HAP-1 (cell line): ENCODE measurements around the gene UBASH3B.

Source experiments
- DNase-seq, 2 experiments: peaks; one replicate each; pipeline ENCODE4 v3.0.0-alpha.2; 2016 to 2020; ENCODE audit warnings: low spot score in 2 of 2
- H3K27me3 ChIP-seq: fragments of 250-450 bp; sonication (Bioruptor Pico); 2 replicates; pipeline ENCODE4 v1.5.1; 2020; ENCODE audit warnings: low read depth, mild to moderate bottlenecking, moderate library complexity
- H3K36me3 ChIP-seq: fragments of 250-450 bp; sonication (Bioruptor Pico); replicated peaks from 2 replicates; pipeline ENCODE4 v1.5.1; 2020; ENCODE audit warnings: mild to moderate bottlenecking
- H3K4me1 ChIP-seq: fragments of 250-450 bp; sonication (Bioruptor Pico); 2 replicates; pipeline ENCODE4 v1.5.1; 2020; ENCODE audit warnings: mild to moderate bottlenecking
- H3K4me3 ChIP-seq: fragments of 250-450 bp; sonication (Bioruptor Pico); 2 replicates; pipeline ENCODE4 v1.5.1; 2020; ENCODE audit warnings: mild to moderate bottlenecking, moderate library complexity
- H3K9me3 ChIP-seq: fragments of 250-450 bp; sonication (Bioruptor Pico); 2 replicates; pipeline ENCODE4 v1.5.1; 2020; ENCODE audit warnings: mild to moderate bottlenecking, moderate library complexity
- in situ Hi-C: fragments of 300-500 bp; cut with MboI; formaldehyde crosslinking; loops from 3 replicates; pipeline ENCODE4 v1.14.3; 2020; ENCODE audit warnings: low sequenced_read_pairs, inconsistent platforms, mixed read lengths

UBASH3B gene

GRCh38 chr11:122755409-122755808 is 99.9 kb downstream of the UBASH3B start:
- no peaks in the 10 kb centered on the region for H3K36me3 ChIP-seq
- no peaks in the 10 kb centered on the region for H3K4me1 ChIP-seq
- DNase-seq = no peak
- in situ Hi-C loops = no loop called here
- H3K27me3 ChIP-seq = no peaks in the 10 kb centered on the region
- H3K9me3 ChIP-seq = no peaks in the 10 kb centered on the region
- H3K4me3 ChIP-seq = no peak overlapping the region

DNA sequence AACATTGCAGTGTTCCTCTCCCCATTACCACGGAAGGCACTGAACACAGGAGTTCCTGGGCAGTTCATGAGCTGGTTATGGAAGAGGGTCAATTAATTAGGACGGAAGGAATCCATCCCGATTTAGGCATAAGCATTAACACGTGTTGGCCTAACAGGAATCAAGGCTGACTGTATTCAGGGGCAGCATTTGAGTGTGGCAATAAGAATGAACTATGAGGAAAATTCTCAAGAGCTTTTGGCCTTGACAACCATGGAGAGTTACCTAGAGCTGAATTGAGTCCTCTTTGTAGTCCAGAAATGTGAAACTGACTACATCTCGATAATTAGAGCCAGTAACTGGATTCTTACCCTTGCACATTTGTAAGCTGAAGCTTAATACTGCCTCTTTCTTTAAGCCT is 100.4 kb downstream of the UBASH3B start:
- Histone ChIP-seq H3K36me3 (no peaks in the 10 kb centered on the region), H3K27me3 (no peaks in the 10 kb centered on the region), H3K4me3 (no peak overlapping the region), H3K9me3 (no peaks in the 10 kb centered on the region), H3K4me1 (no peaks in the 10 kb centered on the region)
- in situ Hi-C loops = no loop called here
- no peak for DNase-seq

GRCh38 chr11:122756417-122756816 is 100.9 kb downstream of the UBASH3B start:
- Histone ChIP-seq H3K4me1 (no peaks in the 10 kb centered on the region), H3K27me3 (no peaks in the 10 kb centered on the region), H3K36me3 (no peaks in the 10 kb centered on the region), H3K4me3 (no peak overlapping the region), H3K9me3 (no peaks in the 10 kb centered on the region)
- no peak for DNase-seq
- in situ Hi-C loops = no loop called here

GRCh38 chr11:122757201-122757600 is 101.7 kb downstream of the UBASH3B start:
- Histone ChIP-seq H3K27me3 (no peaks in the 10 kb centered on the region), H3K36me3 (no peaks in the 10 kb centered on the region), H3K4me3 (no peak overlapping the region), H3K9me3 (no peaks in the 10 kb centered on the region), H3K4me1 (no peaks in the 10 kb centered on the region)
- no peak for DNase-seq
- in situ Hi-C loops = no loop called here

DNA sequence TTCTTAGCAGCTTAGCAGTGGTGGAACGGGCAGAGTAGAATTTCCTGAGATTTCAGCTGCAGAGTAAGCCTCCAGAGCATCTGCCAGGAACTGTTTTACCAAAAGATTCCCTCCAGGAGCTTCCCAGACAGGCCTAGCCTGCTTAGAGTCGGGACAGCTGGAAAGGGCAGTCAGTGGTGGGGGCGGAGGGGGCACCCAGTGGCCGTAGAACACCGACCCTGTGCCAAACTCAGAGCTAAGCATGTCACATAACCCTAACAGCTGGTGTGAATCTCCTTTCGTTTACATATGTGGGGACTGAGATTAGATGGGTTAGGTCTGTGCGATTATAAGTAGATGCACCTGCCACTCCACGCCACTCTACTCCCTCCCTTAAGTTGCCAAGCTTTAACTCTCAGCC is 102.8 kb downstream of the UBASH3B start:
- in situ Hi-C loops = no loop called here
- Histone ChIP-seq H3K4me3 (no peak overlapping the region), H3K9me3 (no peaks in the 10 kb centered on the region)

GRCh38 chr11:122758974-122759373 is 103.5 kb downstream of the UBASH3B start:
- no peaks in the 10 kb centered on the region for H3K4me1 ChIP-seq
- no peaks in the 10 kb centered on the region for H3K9me3 ChIP-seq
- H3K27me3 ChIP-seq = no peaks in the 10 kb centered on the region
- no peak overlapping the region for H3K4me3 ChIP-seq
- DNase-seq = no peak
- in situ Hi-C loops = no loop called here
- no peaks in the 10 kb centered on the region for H3K36me3 ChIP-seq

More for the DNA sequence above, 102.8 kb downstream of the UBASH3B start:
- DNase-seq = no peak
- no peaks in the 10 kb centered on the region for H3K36me3 ChIP-seq
- H3K4me1 ChIP-seq = no peaks in the 10 kb centered on the region
- no peaks in the 10 kb centered on the region for H3K27me3 ChIP-seq

DNA sequence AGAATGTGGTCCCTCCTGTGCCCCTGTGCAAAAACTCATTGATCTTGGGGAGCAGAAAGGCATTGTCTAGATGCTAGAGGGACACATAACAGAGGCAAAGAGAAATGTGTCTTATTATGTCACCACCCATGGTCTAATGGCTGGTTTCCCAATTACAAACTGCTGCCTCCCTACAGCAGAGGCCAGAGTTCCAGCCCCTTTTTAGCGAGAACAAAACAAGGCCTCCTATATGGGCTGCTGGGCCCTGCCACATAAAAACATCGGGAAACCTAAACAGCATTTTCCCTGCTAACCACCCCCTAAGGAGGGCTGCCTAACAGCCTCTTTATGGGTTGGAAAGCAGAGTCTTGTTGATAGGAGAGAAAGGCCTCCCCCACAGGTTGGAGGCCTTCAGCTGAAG is 107.6 kb downstream of the UBASH3B start:
- DNase-seq = no peak
- in situ Hi-C loops = no loop called here
- no peaks in the 10 kb centered on the region for H3K27me3 ChIP-seq

GRCh38 chr11:122764371-122765090 is 109.0 kb downstream of the UBASH3B start:
- H3K4me1 ChIP-seq = no peaks in the 10 kb centered on the region
- H3K27me3 ChIP-seq = no peaks in the 10 kb centered on the region
- in situ Hi-C loops = no loop called here

More for the DNA sequence above, 107.6 kb downstream of the UBASH3B start:
- H3K9me3 ChIP-seq = no peaks in the 10 kb centered on the region
- H3K4me1 ChIP-seq = no peaks in the 10 kb centered on the region
- H3K4me3 ChIP-seq = no peak overlapping the region
- H3K36me3 ChIP-seq = no peaks in the 10 kb centered on the region

DNA sequence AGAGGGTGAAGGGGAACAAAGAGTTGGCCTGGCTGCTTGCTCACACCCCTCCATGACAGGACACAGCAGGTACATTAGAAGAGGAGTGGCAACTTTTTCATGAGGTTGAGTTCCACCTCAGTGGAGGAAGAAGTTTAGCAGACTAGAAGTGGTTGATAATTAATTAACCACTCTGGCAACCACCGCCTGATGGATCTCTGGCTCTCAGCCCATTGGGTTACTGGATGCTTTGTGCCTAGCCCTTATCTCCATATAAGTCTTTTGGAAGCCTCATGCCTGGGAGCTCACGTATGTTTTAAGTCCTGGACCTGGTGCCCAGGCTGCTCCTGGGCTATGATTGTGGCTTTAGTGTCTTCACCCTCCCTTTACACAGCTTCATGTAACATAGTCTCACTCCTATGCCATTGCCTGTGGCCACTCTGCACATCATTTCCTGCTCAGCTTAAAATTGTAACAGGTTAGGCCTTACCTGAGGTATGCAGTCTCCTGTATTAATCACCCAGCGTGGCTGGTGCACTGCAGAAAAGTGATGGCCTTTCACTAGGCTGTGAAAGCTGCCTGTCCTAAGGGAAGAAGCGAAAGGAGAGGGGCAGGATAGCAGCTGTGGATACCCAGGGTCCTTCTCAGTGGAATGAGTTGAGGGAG is 110.1 kb downstream of the UBASH3B start:
- H3K9me3 ChIP-seq = no peaks in the 10 kb centered on the region
- no peak overlapping the region for H3K4me3 ChIP-seq
- no peak for DNase-seq
- no peaks in the 10 kb centered on the region for H3K4me1 ChIP-seq
- no peaks in the 10 kb centered on the region for H3K27me3 ChIP-seq
- no peaks in the 10 kb centered on the region for H3K36me3 ChIP-seq
- in situ Hi-C loops = no loop called here

More at GRCh38 chr11:122764371-122765090, 109.0 kb downstream of the UBASH3B start:
- no peak for DNase-seq
- Histone ChIP-seq H3K9me3 (no peaks in the 10 kb centered on the region), H3K36me3 (no peaks in the 10 kb centered on the region), H3K4me3 (no peak overlapping the region)

GRCh38 chr11:122769126-122769780 is 113.7 kb downstream of the UBASH3B start:
- in situ Hi-C loops = no loop called here
- no peaks in the 10 kb centered on the region for H3K27me3 ChIP-seq
- no peak for DNase-seq
- no peaks in the 10 kb centered on the region for H3K4me1 ChIP-seq
- H3K9me3 ChIP-seq = no peaks in the 10 kb centered on the region
- no peak overlapping the region for H3K4me3 ChIP-seq
- no peaks in the 10 kb centered on the region for H3K36me3 ChIP-seq

GRCh38 chr11:122772945-122773344 is 117.4 kb downstream of the UBASH3B start:
- no peak for DNase-seq
- H3K4me1 ChIP-seq = no peaks in the 10 kb centered on the region
- H3K4me3 ChIP-seq = no peak overlapping the region
- in situ Hi-C loops = no loop called here
- H3K27me3 ChIP-seq = 0 out of 2 replicates have a peak, but pooled peaks cover 2% of the 10 kb centered on the region
- no peaks in the 10 kb centered on the region for H3K36me3 ChIP-seq
- no peaks in the 10 kb centered on the region for H3K9me3 ChIP-seq

DNA sequence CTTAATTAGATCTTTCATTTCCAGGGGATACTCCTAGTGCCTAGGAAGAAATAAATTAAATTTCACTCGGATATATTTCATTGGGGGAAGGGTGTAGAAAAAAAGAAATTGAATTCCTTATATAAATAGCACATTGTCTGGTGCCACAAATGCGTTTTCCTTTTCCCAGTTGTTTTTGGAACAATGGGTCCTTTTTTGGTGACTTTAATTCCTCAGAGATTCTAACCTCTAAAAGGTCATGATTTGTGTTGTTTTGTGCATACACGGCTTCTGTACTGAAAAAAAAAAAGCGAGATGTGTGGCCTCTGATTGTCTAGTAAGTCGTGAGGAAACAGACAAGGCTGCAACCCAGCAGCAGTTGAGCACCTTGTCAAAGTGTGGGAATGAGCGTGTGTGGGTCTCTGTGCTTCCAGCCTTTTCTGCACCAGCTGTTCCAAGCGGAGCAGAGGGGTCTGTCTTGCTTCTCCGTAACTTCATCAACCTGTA is 118.3 kb downstream of the UBASH3B start:
- DNase-seq = no peak
- Histone ChIP-seq H3K4me3 (no peak overlapping the region), H3K36me3 (no peaks in the 10 kb centered on the region), H3K9me3 (no peaks in the 10 kb centered on the region), H3K27me3 (0 out of 2 replicates have a peak, but pooled peaks cover 2% of the 10 kb centered on the region), H3K4me1 (no peaks in the 10 kb centered on the region)
- in situ Hi-C loops = no loop called here

DNA sequence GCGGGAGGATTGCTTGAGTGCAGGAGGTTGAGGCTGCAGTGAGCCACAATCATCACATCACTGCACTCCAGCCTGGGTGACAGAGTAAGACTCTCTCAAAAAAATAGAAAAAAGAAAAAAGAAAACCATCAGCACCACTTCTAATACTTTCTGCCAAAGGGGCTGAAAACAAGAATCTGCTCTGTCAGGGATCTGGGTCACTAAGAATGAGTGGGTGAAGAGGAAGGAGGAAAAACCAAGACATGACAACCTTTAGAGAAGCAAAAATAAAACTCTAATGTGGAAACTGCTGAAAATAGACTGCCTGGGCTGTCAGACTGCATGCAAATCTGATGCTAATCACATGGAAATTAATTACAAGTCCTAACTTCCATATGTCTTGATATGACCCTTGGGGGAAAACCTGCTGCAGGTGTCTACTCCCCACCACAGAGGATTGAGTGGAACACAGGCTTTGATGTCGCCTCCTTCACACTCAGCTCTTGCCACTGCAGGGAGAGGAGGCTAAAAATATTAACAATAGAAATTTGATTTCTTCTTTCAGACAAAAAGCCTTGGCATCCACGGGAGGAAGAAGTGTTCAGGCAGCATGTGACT is 120.3 kb downstream of the UBASH3B start:
- H3K4me3 ChIP-seq = no peak overlapping the region
- no peaks in the 10 kb centered on the region for H3K9me3 ChIP-seq
- in situ Hi-C loops = no loop called here
- no peaks in the 10 kb centered on the region for H3K36me3 ChIP-seq
- DNase-seq = no peak
- H3K27me3 ChIP-seq = 0 out of 2 replicates have a peak, but pooled peaks cover 2% of the 10 kb centered on the region
- no peaks in the 10 kb centered on the region for H3K4me1 ChIP-seq

DNA sequence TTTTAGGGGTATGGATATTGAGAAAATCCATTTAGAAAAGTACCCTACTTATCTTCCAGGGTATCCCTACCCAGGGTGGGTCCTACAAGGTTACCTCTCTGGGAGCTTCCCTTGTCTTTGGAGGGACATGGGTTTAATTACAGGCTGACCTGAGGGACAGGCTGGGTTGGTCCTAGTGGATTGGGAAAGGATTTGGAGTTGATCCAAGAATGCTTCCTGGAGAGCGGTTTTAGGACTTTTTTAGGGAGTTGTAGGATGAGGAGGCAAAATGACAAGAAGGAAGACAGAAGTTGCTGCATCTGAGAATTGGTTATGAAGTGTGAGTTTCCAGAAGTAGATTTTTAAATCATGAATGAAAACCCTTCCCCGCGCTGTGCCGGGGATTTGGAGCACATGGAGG is 121.0 kb downstream of the UBASH3B start:
- Histone ChIP-seq H3K4me3 (no peak overlapping the region), H3K36me3 (no peaks in the 10 kb centered on the region)

More for the DNA sequence above, 121.0 kb downstream of the UBASH3B start:
- no peaks in the 10 kb centered on the region for H3K4me1 ChIP-seq
- no peak for DNase-seq
- 0 out of 2 replicates have a peak, but pooled peaks cover 2% of the 10 kb centered on the region for H3K27me3 ChIP-seq
- no peaks in the 10 kb centered on the region for H3K9me3 ChIP-seq
- in situ Hi-C loops = no loop called here
